ENCODE measurements around the gene SERINC2. TPM values are rescaled to one million over a fixed set of nuclear protein-coding genes. Genes with fewer than 3 reads are reported as not detected.

SERINC2 gene
- total RNA-seq, 1 experiment from 2014 or later = 140 TPM

DNA sequence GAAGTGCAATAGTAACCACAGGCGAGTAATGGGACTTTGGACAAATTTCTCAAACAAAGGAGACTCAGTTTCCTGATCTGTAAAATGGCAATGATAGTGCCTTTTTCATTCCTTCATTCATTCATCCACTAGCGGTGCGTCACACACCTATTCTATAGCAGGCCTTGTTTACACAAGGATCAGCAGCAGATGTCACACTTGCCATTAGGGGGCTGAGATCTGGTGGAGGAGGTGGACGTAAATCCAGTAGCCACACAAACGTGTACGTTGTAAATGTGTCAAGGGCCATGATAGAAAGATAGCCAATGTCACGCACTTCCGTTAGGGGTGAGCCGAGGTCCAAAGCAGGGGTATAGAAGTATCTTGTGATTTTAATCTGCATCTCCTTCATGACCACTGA is 34.2 kb downstream of the SERINC2 start:
- Mint-ChIP-seq H3K27me3 (ENCODE audit: insufficient read depth, unreplicated experiment) (peaks cover 10% of the 10 kb centered on the region), H3K27ac (ENCODE audit: low read depth, unreplicated experiment) (no peak overlapping the region), H3K4me1 (ENCODE audit: insufficient read depth, unreplicated experiment) (no peaks in the 10 kb centered on the region), H3K4me3 (ENCODE audit: unreplicated experiment) (no peak overlapping the region), H3K9me3 (ENCODE audit: unreplicated experiment) (peaks cover 7% of the 10 kb centered on the region), H3K36me3 (ENCODE audit: insufficient read depth, unreplicated experiment) (no peaks in the 10 kb centered on the region)
- intact Hi-C loops (cut with micrococcal nuclease) = no loop called here
- CTCF ChIA-PET = no interaction called here
- POLR2A ChIA-PET = no interaction called here
- no peak for DNase-seq (ENCODE audit: unreplicated experiment)
- BruUV-seq (replicated peaks) = no TSS peak
- TF ChIP-seq, protein P1, sequence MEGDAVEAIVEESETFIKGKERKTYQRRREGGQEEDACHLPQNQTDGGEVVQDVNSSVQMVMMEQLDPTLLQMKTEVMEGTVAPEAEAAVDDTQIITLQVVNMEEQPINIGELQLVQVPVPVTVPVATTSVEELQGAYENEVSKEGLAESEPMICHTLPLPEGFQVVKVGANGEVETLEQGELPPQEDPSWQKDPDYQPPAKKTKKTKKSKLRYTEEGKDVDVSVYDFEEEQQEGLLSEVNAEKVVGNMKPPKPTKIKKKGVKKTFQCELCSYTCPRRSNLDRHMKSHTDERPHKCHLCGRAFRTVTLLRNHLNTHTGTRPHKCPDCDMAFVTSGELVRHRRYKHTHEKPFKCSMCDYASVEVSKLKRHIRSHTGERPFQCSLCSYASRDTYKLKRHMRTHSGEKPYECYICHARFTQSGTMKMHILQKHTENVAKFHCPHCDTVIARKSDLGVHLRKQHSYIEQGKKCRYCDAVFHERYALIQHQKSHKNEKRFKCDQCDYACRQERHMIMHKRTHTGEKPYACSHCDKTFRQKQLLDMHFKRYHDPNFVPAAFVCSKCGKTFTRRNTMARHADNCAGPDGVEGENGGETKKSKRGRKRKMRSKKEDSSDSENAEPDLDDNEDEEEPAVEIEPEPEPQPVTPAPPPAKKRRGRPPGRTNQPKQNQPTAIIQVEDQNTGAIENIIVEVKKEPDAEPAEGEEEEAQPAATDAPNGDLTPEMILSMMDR (IDR thresholded peaks at IDR 0.05; ENCODE audit: unreplicated experiment) = no peak

DNA sequence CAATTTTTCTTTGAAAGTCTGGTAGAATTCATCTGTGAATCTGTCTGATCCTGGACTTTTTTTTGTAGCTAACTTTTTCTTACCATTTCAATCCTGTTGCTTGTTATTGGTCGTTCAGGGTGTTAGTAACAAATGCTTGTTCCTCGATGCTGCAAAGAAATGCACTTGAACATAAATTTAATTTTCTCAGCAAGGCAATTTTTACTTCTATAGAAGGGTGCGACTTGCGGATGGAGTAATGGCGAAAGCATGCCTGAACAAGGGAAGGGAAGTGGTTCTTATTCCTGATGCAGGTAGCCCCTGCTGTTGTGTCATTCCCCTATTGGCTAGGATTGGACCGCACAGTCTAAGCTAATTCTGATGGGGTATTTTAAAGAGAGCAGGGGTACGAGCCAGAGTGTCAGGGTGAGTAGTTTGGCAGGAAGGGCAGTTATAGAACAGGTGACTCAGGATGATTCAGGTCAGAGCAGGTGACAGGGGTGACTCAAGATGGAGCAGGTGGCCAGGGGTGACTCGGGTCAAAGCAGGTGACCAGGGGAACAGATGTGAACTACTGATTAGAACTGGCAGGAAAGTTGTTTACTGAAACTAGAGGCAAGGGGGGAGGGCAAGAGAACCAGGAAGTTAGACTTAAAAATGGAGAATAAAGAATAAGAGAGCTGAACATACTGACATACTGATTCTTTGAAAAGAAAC is 40.5 kb downstream of the SERINC2 start:
- no peak for DNase-seq (ENCODE audit: unreplicated experiment)
- TF ChIP-seq, protein P1 (IDR thresholded peaks at IDR 0.05; ENCODE audit: unreplicated experiment) = no peak
- Mint-ChIP-seq H3K4me1 (ENCODE audit: insufficient read depth, unreplicated experiment) (no peaks in the 10 kb centered on the region), H3K9me3 (ENCODE audit: unreplicated experiment) (peaks cover 18% of the 10 kb centered on the region), H3K27me3 (ENCODE audit: insufficient read depth, unreplicated experiment) (peaks cover 10% of the 10 kb centered on the region), H3K36me3 (ENCODE audit: insufficient read depth, unreplicated experiment) (no peaks in the 10 kb centered on the region), H3K27ac (ENCODE audit: low read depth, unreplicated experiment) (no peak overlapping the region), H3K4me3 (ENCODE audit: unreplicated experiment) (no peak overlapping the region)
- ChIA-PET POLR2A (interaction anchor here (0.6 kb wide), 2 partner anchors 19 to 198 kb away, joined by 3 read pairs; no protein-coding TSS in a partner anchor), CTCF (interaction anchor here (0.7 to 1.4 kb wide), 2 partner anchors 13 to 346 kb away, joined by 3 read pairs; no protein-coding TSS in a partner anchor)
- intact Hi-C loops (cut with micrococcal nuclease) = no loop called here
- no TSS peak for BruUV-seq (replicated peaks)

DNA sequence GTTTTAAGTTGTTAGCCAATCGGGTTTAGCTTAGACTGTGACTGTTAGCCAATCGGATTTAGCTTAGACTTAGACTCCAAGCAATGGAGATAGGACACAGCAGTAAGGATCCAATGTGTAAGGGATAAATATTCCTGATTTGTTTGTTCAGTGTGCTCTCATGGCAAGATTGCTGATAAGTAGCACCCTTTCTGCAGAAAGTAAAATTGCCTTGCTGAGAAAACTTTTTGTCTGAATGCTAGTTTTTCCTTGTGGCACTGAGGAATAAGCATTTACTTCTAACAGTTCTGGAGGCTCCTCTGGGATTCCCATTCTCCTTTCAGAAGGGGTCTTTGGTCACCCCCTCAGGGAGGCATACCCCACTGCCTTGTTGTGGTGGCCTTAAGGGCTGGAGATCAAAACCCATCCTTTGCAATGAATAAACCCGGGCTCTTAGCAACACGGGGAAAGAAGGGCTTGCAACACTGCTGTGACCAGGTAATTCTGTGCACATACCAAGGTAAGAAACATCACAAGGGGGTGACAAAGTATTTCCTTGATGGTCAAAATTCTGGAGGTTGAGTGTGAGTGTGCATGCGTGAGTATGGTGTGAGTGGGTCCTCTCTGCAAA is 45.4 kb downstream of the SERINC2 start:
- Mint-ChIP-seq H3K27ac (ENCODE audit: low read depth, unreplicated experiment) (no peak overlapping the region), H3K36me3 (ENCODE audit: insufficient read depth, unreplicated experiment) (no peaks in the 10 kb centered on the region), H3K4me1 (ENCODE audit: insufficient read depth, unreplicated experiment) (no peaks in the 10 kb centered on the region), H3K4me3 (ENCODE audit: unreplicated experiment) (no peak overlapping the region), H3K27me3 (ENCODE audit: insufficient read depth, unreplicated experiment) (peaks cover 20% of the 10 kb centered on the region), H3K9me3 (ENCODE audit: unreplicated experiment) (peaks cover 24% of the 10 kb centered on the region)
- ChIA-PET CTCF (no interaction called here), POLR2A (no interaction called here)
- intact Hi-C loops (cut with micrococcal nuclease) = no loop called here
- no TSS peak for BruUV-seq (replicated peaks)
- TF ChIP-seq, protein P1 (IDR thresholded peaks at IDR 0.05; ENCODE audit: unreplicated experiment) = no peak
- DNase-seq (ENCODE audit: unreplicated experiment) = no peak

DNA sequence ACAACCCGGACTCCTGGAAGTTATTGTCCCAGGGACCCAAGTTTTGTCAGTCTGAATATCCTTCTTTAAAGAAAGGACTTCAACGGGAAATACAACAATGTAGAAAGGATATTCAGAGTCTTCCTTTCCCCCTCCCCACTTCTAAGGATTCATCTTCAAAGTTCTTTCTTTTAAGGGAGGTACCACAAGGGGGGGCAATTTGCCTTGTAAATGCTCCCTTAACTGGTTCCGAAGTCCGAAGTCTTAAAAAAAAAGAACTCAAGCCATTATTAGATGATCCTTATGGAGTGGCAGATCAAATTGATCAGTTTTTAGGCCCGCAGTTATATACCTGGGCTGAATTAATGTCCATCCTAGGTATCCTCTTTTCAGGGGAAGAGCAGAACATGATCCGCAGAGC is 47.0 kb downstream of the SERINC2 start:
- no TSS peak for BruUV-seq (replicated peaks)
- Mint-ChIP-seq H3K27ac (ENCODE audit: low read depth, unreplicated experiment) (no peak overlapping the region), H3K9me3 (ENCODE audit: unreplicated experiment) (peaks cover 18% of the 10 kb centered on the region), H3K4me3 (ENCODE audit: unreplicated experiment) (no peak overlapping the region), H3K27me3 (ENCODE audit: insufficient read depth, unreplicated experiment) (peaks cover 20% of the 10 kb centered on the region), H3K36me3 (ENCODE audit: insufficient read depth, unreplicated experiment) (no peaks in the 10 kb centered on the region), H3K4me1 (ENCODE audit: insufficient read depth, unreplicated experiment) (no peaks in the 10 kb centered on the region)
- TF ChIP-seq, protein P1 (IDR thresholded peaks at IDR 0.05; ENCODE audit: unreplicated experiment) = peak; percentile 45
- CTCF ChIA-PET = no interaction called here
- POLR2A ChIA-PET = no interaction called here
- DNase-seq (ENCODE audit: unreplicated experiment) = no peak
- intact Hi-C loops (cut with micrococcal nuclease) = loop anchor here (1.0 to 5.0 kb wide), 2 partner anchors 89 to 132 kb away; no protein-coding TSS in a partner anchor
